ENCODE data around the gene ANO10.

ANO10 gene

GRCh38 chr3:43637702-43638101 is 15.9 kb upstream of the ANO10 start:
- Histone ChIP-seq H3K79me2 (ENCODE audit: insufficient read depth, low read length) (no peaks in the 10 kb centered on the region), H3K36me3 (ENCODE audit: insufficient read depth, low read length) (no peaks in the 10 kb centered on the region), H3K27me3 (ENCODE audit: insufficient read depth, low read length, poor library complexity) (no peaks in the 10 kb centered on the region), H3K4me3 (ENCODE audit: low read depth in 1 of 2, low read length in 2 of 2) (no peak overlapping the region), H3K4me1 (ENCODE audit: insufficient read depth, low read length) (no peaks in the 10 kb centered on the region), H2AFZ (ENCODE audit: low read depth, low read length) (no peak overlapping the region), H3K27ac (ENCODE audit: low read length) (no peak overlapping the region), H3K4me2 (ENCODE audit: insufficient read depth, low read length) (no peak overlapping the region), H4K20me1 (ENCODE audit: insufficient read depth, low read length) (no peaks in the 10 kb centered on the region; the same call in 1 of the 2 replicates), H3K9me3 (ENCODE audit: insufficient read depth, low read length, severe bottlenecking) (no peaks in the 10 kb centered on the region), H3K9ac (ENCODE audit: low read depth, low read length) (no peak overlapping the region)
- TF ChIP-seq EZH2 (IDR thresholded peaks at IDR 0.05; ENCODE audit: borderline replicate concordance, low read depth, low read length, severe bottlenecking) (no peak), CTCF (IDR thresholded peaks at IDR 0.05; ENCODE audit: borderline replicate concordance, extremely low read depth, low read length, poor library complexity, severe bottlenecking) (no peak)
- ATAC-seq (ENCODE audit: insufficient read depth, low read depth): no peak
- DNase-seq: no peak

GRCh38 chr3:43632986-43633385 is 11.2 kb upstream of the ANO10 start:
- no peak overlapping the region for H3K4me2 ChIP-seq (ENCODE audit: insufficient read depth, low read length)
- H3K79me2 ChIP-seq (ENCODE audit: insufficient read depth, low read length): no peaks in the 10 kb centered on the region
- DNase-seq (no peak), ATAC-seq (ENCODE audit: insufficient read depth, low read depth) (no peak)
- TF ChIP-seq EZH2 (IDR thresholded peaks at IDR 0.05; ENCODE audit: borderline replicate concordance, low read depth, low read length, severe bottlenecking) (no peak), CTCF (IDR thresholded peaks at IDR 0.05; ENCODE audit: borderline replicate concordance, extremely low read depth, low read length, poor library complexity, severe bottlenecking) (no peak)
- H3K9me3 ChIP-seq (ENCODE audit: insufficient read depth, low read length, severe bottlenecking): peaks cover 3% of the 10 kb centered on the region
- no peaks in the 10 kb centered on the region for H3K4me1 ChIP-seq (ENCODE audit: insufficient read depth, low read length)
- no peaks in the 10 kb centered on the region for H3K36me3 ChIP-seq (ENCODE audit: insufficient read depth, low read length)
- H3K4me3 ChIP-seq (ENCODE audit: low read depth in 1 of 2, low read length in 2 of 2): no peak overlapping the region
- no peak overlapping the region for H2AFZ ChIP-seq (ENCODE audit: low read depth, low read length)
- no peak overlapping the region for H3K27ac ChIP-seq (ENCODE audit: low read length)
- H4K20me1 ChIP-seq (ENCODE audit: insufficient read depth, low read length): no peaks in the 10 kb centered on the region; the same call in 1 of the 2 replicates
- no peak overlapping the region for H3K9ac ChIP-seq (ENCODE audit: low read depth, low read length)
- H3K27me3 ChIP-seq (ENCODE audit: insufficient read depth, low read length, poor library complexity): peaks cover 3% of the 10 kb centered on the region

- H3K36me3 ChIP-seq (ENCODE audit: insufficient read depth, low read length): no peaks in the 10 kb centered on the region
- TF ChIP-seq CTCF (IDR thresholded peaks at IDR 0.05; ENCODE audit: borderline replicate concordance, extremely low read depth, low read length, poor library complexity, severe bottlenecking): no peak
- no peak for TF ChIP-seq EZH2 (IDR thresholded peaks at IDR 0.05; ENCODE audit: borderline replicate concordance, low read depth, low read length, severe bottlenecking)
- no peaks in the 10 kb centered on the region for H3K79me2 ChIP-seq (ENCODE audit: insufficient read depth, low read length)
- H3K9me3 ChIP-seq (ENCODE audit: insufficient read depth, low read length, severe bottlenecking): peaks cover 3% of the 10 kb centered on the region
- ATAC-seq (ENCODE audit: insufficient read depth, low read depth): no peak
- no peak overlapping the region for H3K4me2 ChIP-seq (ENCODE audit: insufficient read depth, low read length)
- H4K20me1 ChIP-seq (ENCODE audit: insufficient read depth, low read length): no peaks in the 10 kb centered on the region; the same call in 1 of the 2 replicates
- H3K4me3 ChIP-seq (ENCODE audit: low read depth in 1 of 2, low read length in 2 of 2): no peak overlapping the region
- no peaks in the 10 kb centered on the region for H3K4me1 ChIP-seq (ENCODE audit: insufficient read depth, low read length)
- no peak overlapping the region for H3K27ac ChIP-seq (ENCODE audit: low read length)
- DNase-seq: no peak
- H3K27me3 ChIP-seq (ENCODE audit: insufficient read depth, low read length, poor library complexity): peaks cover 3% of the 10 kb centered on the region
- no peak overlapping the region for H2AFZ ChIP-seq (ENCODE audit: low read depth, low read length)
- no peak overlapping the region for H3K9ac ChIP-seq (ENCODE audit: low read depth, low read length)
Observed at GRCh38 chr3:43632269-43632733, 10.5 kb upstream of the ANO10 start.

GRCh38 chr3:43629741-43630140 is 7.9 kb upstream of the ANO10 start:
- DNase-seq: no peak
- Histone ChIP-seq H3K36me3 (ENCODE audit: insufficient read depth, low read length) (no peaks in the 10 kb centered on the region), H3K4me1 (ENCODE audit: insufficient read depth, low read length) (no peaks in the 10 kb centered on the region), H3K4me3 (ENCODE audit: low read depth in 1 of 2, low read length in 2 of 2) (no peak overlapping the region), H3K9me3 (ENCODE audit: insufficient read depth, low read length, severe bottlenecking) (peaks cover 3% of the 10 kb centered on the region), H4K20me1 (ENCODE audit: insufficient read depth, low read length) (no peaks in the 10 kb centered on the region; the same call in 1 of the 2 replicates), H3K4me2 (ENCODE audit: insufficient read depth, low read length) (no peak overlapping the region), H3K27ac (ENCODE audit: low read length) (no peak overlapping the region), H3K27me3 (ENCODE audit: insufficient read depth, low read length, poor library complexity) (peaks cover 5% of the 10 kb centered on the region), H2AFZ (ENCODE audit: low read depth, low read length) (no peak overlapping the region), H3K9ac (ENCODE audit: low read depth, low read length) (no peak overlapping the region), H3K79me2 (ENCODE audit: insufficient read depth, low read length) (no peaks in the 10 kb centered on the region)
- ATAC-seq (ENCODE audit: insufficient read depth, low read depth): no peak
- TF ChIP-seq CTCF (IDR thresholded peaks at IDR 0.05; ENCODE audit: borderline replicate concordance, extremely low read depth, low read length, poor library complexity, severe bottlenecking) (no peak), EZH2 (IDR thresholded peaks at IDR 0.05; ENCODE audit: borderline replicate concordance, low read depth, low read length, severe bottlenecking) (no peak)

Measured in DND-41 (cell line).